Sigmoid colon (tissue), 4 donors: ENCODE measurements around the gene ZNF207.

ENCODE experiments used
- EP300 ChIP-seq, 4 donors: sonication (generic); formaldehyde crosslinking; IDR thresholded peaks; one replicate each; pipeline ENCODE4 v1.6.1; 2017; ENCODE audit warnings: antibody characterized with exemption in 4 of 4
- POLR2A ChIP-seq, 2 donors: fragments of 450-650 bp; IDR thresholded peaks; one replicate each; pipeline ENCODE4 v1.6.1; 2016; ENCODE audit warnings: antibody characterized with exemption in 2 of 2, mild to moderate bottlenecking in 2 of 2, moderate library complexity in 2 of 2
- POLR2AphosphoS5 ChIP-seq, 4 donors: sonication (generic); formaldehyde crosslinking; IDR thresholded peaks; one replicate each; pipeline ENCODE4 v1.6.1; 2017; ENCODE audit warnings: antibody characterized with exemption in 4 of 4
- TF ChIP-seq, protein P1 (sequence below), 4 experiments: fragments of 450-650 bp in 3 of 4; fragments of 200-600 bp in 1 of 4; IDR thresholded peaks; one replicate each; pipeline ENCODE4 v1.5.1; 2016 to 2019; ENCODE audit warnings: antibody characterized with exemption in 4 of 4, mild to moderate bottlenecking in 3 of 4, moderate library complexity in 2 of 4

DNA sequence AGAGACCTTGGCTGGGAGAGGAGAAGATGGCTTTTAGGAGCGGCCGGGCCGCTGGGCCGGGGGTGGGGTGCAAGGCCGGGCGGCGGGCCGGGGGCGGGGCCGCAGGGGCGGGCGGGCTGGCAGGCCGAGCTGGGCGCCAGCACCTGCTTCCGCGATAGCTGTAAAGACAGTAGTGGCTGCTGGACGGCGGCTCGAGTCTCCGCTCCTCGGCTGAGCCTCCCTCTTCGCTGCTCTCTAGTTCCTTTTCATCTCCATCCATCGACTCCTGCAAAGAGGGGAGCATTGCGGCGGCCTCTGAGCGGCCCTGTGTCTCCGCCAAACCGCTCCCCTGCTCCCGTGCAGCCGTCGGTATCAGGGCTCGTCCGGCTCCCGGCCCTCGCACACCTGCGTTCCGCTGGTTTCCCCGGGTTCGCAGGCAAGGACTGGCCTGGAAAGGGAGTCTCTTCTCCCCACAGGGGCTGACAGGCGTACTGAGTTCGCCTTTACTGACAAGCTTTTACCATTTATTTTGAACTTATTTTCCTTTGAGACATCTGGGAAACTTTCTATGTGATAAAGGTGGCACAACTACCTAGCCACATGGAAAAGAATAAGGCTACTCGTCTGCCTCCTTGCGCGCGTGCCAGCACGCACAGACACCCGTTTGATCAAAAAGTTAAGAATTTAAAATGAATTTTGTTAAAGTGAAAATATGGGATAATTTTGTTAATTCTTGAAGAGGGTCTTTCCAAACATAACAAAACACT, 7.9 kb upstream of the ZNF207 start, which contains the start of gene C17orf75:
- TF ChIP-seq, protein P1, sequence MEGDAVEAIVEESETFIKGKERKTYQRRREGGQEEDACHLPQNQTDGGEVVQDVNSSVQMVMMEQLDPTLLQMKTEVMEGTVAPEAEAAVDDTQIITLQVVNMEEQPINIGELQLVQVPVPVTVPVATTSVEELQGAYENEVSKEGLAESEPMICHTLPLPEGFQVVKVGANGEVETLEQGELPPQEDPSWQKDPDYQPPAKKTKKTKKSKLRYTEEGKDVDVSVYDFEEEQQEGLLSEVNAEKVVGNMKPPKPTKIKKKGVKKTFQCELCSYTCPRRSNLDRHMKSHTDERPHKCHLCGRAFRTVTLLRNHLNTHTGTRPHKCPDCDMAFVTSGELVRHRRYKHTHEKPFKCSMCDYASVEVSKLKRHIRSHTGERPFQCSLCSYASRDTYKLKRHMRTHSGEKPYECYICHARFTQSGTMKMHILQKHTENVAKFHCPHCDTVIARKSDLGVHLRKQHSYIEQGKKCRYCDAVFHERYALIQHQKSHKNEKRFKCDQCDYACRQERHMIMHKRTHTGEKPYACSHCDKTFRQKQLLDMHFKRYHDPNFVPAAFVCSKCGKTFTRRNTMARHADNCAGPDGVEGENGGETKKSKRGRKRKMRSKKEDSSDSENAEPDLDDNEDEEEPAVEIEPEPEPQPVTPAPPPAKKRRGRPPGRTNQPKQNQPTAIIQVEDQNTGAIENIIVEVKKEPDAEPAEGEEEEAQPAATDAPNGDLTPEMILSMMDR (IDR thresholded peaks at IDR 0.05) = no peak
- TF ChIP-seq POLR2AphosphoS5 (IDR thresholded peaks at IDR 0.05) (peak in 3 of 4 donors; percentile 61 to 76 (median 75)), POLR2A (IDR thresholded peaks at IDR 0.05) (peak in 1 of 2 donors; percentile 10), EP300 (IDR thresholded peaks at IDR 0.05) (no peak)
